Panc1 (cell line): Measurements from ENCODE around the gene HYAL3. TPM values are rescaled to one million over a fixed set of nuclear protein-coding genes. Genes with fewer than 3 reads are reported as not detected.

Experiments used
- ATAC-seq: fragments of 200-7000 bp; cut with Tn5 transposase; 2 replicates; pipeline ENCODE4 v1.9.1; 2020; ENCODE audit warnings: mild to moderate bottlenecking, moderate library complexity
- BruUV-seq: library from RNA; stranded (reverse); fragments of 400-500 nt; replicated peaks from 2 replicates; lab custom pipeline; 2021; lab: Mats Ljungman, UMichigan
- CTCF ChIA-PET: fragments of 300-600 bp; sonication (Branson Sonifier 250); formaldehyde crosslinking; loops from one replicate; lab custom pipeline; 2022; ENCODE audit warnings: antibody characterized with exemption; lab: Charles Lee
- POLR2A ChIA-PET: fragments of 300-600 bp; sonication (Branson Sonifier 250); formaldehyde crosslinking; loops from one replicate; lab custom pipeline; 2022; ENCODE audit warnings: antibody characterized with exemption; lab: Charles Lee
- DNase-seq: peaks from one replicate; pipeline ENCODE4 v3.0.0-alpha.2; 2010; ENCODE audit warnings: low read depth, low spot score
- H3K27ac ChIP-seq: 2 replicates; pipeline ENCODE4 v1.5.1; 2011; ENCODE audit warnings: mild to moderate bottlenecking, low read length, inconsistent platforms
- H3K27me3 ChIP-seq: fragments of 200-500 bp; sonication (Bioruptor generic); 2 replicates; pipeline ENCODE4 v1.6.0; 2014; ENCODE audit warnings: low read length, inconsistent platforms; ENCODE audit not compliant: control insufficient read depth, insufficient read depth
- H3K36me3 ChIP-seq: fragments of 200-500 bp; sonication (Bioruptor generic); 2 replicates; pipeline ENCODE4 v1.5.1; 2014; ENCODE audit warnings: inconsistent platforms, mild to moderate bottlenecking, low read length, moderate library complexity; ENCODE audit not compliant: control insufficient read depth, insufficient read depth
- H3K4me1 ChIP-seq: 2 replicates; pipeline ENCODE4 v1.5.1; 2011; ENCODE audit warnings: inconsistent platforms, mild to moderate bottlenecking, low read length, moderate library complexity; ENCODE audit not compliant: control insufficient read depth, insufficient read depth
- H3K4me3 ChIP-seq, 2 experiments: 2 replicates each; pipeline ENCODE4 v1.5.1; 2011 to 2012; ENCODE audit warnings: low read depth in 2 of 2, low read length in 2 of 2, mild to moderate bottlenecking in 2 of 2, inconsistent platforms in 1 of 2, moderate library complexity in 1 of 2
- H3K9me3 ChIP-seq: fragments of 200-500 bp; sonication (Bioruptor generic); 2 replicates; pipeline ENCODE4 v1.5.1; 2014; ENCODE audit warnings: low read depth, mild to moderate bottlenecking, inconsistent platforms, low read length, moderate library complexity; ENCODE audit not compliant: control insufficient read depth, insufficient read depth
- CTCF ChIP-seq: fragments of 450-650 bp; IDR thresholded peaks from 2 replicates; pipeline ENCODE4 v1.5.1; 2017; ENCODE audit warnings: mild to moderate bottlenecking
- POLR2AphosphoS5 ChIP-seq: IDR thresholded peaks from 2 replicates; pipeline ENCODE4 v1.6.1; 2012; ENCODE audit warnings: mild to moderate bottlenecking, low read depth, low read length, moderate library complexity
- REST ChIP-seq, 2 experiments: IDR thresholded peaks; 2 replicates each; pipeline ENCODE4 v1.6.1; 2011 to 2012; ENCODE audit warnings: low read depth in 2 of 2, control low read depth in 1 of 2, low read length in 1 of 2, mild to moderate bottlenecking in 1 of 2, moderate library complexity in 1 of 2; ENCODE audit not compliant: insufficient read depth in 1 of 2
- SIN3A ChIP-seq: IDR thresholded peaks from 2 replicates; pipeline ENCODE4 v1.6.1; 2012; ENCODE audit warnings: low read depth, mild to moderate bottlenecking, low read length, moderate library complexity, borderline replicate concordance; ENCODE audit not compliant: insufficient read depth
- TCF7L2 ChIP-seq: IDR thresholded peaks from 2 replicates; pipeline ENCODE4 v1.6.1; 2011; ENCODE audit warnings: mild to moderate bottlenecking, low read depth, low read length, inconsistent platforms
- in situ Hi-C: cut with HindIII; loops from 2 replicates; pipeline ENCODE4 v1.10.0; 2016; ENCODE audit warnings: low sequenced_read_pairs, low pct_unique_long_range_greater_than_20kb
- intact Hi-C: fragments of 100-400 bp; cut with micrococcal nuclease; formaldehyde crosslinking; loops from one replicate; pipeline ENCODE4 v1.10.0; 2022; ENCODE audit not compliant: unreplicated experiment
- total RNA-seq: library from RNA; stranded (reverse); gene quantifications from one replicate; pipeline ENCODE4 v1.2.1, GENCODE V29; 2021; ENCODE audit not compliant: unreplicated experiment

HYAL3 gene
- total RNA-seq, 1 experiment from 2014 or later: 3.9 TPM

- H3K4me1 ChIP-seq: no peaks in the 10 kb centered on the region; the same call in 1 of the 2 replicates
- TF ChIP-seq REST (IDR thresholded peaks at IDR 0.05; ENCODE audit: insufficient read depth in 1 of 2, low read depth in 2 of 2, low read length in 1 of 2): no peak
- no peak for TF ChIP-seq TCF7L2
- TF ChIP-seq SIN3A: no peak
- no peak for TF ChIP-seq POLR2AphosphoS5
- no peak for TF ChIP-seq CTCF
- in situ Hi-C loops: no loop called here
Measured at GRCh38 chr3:50254577-50255250, 44.5 kb downstream of the HYAL3 start.

GRCh38 chr3:50251220-50251619 lies 48.0 kb downstream of the HYAL3 start:
- Histone ChIP-seq H3K27me3 (no peaks in the 10 kb centered on the region), H3K9me3 (no peaks in the 10 kb centered on the region), H3K4me3 (no peak overlapping the region), H3K27ac (no peak overlapping the region), H3K36me3 (no peaks in the 10 kb centered on the region), H3K4me1 (peaks cover 19% of the 10 kb centered on the region)
- ChIA-PET POLR2A (no interaction called here), CTCF (no interaction called here)
- intact Hi-C loops: no loop called here
- ATAC-seq (no peak), DNase-seq (no peak)
- TF ChIP-seq REST (IDR thresholded peaks at IDR 0.05; ENCODE audit: insufficient read depth in 1 of 2, low read depth in 2 of 2, low read length in 1 of 2) (no peak), SIN3A (no peak), POLR2AphosphoS5 (no peak), CTCF (no peak), TCF7L2 (no peak)
- no TSS peak for BruUV-seq
- in situ Hi-C loops: no loop called here

More at GRCh38 chr3:50254577-50255250, 44.5 kb downstream of the HYAL3 start:
- no peaks in the 10 kb centered on the region for H3K36me3 ChIP-seq
- H3K27ac ChIP-seq: no peak overlapping the region
- POLR2A ChIA-PET: no interaction called here
- ATAC-seq (no peak), DNase-seq (no peak)
- H3K4me3 ChIP-seq: no peak overlapping the region
- H3K27me3 ChIP-seq: no peaks in the 10 kb centered on the region
- H3K9me3 ChIP-seq: no peaks in the 10 kb centered on the region
- BruUV-seq: no TSS peak
- CTCF ChIA-PET: interaction anchor here (0.6 kb wide), 1 partner anchor 307 kb away, joined by 8 read pairs; no protein-coding TSS in a partner anchor
- intact Hi-C loops: no loop called here
